Tibial artery (tissue), 4 donors: ENCODE measurements around the gene LENEP.
A peak's percentile ranks its signal among the peaks of the same experiment; 100 is the strongest.

Experiments
- DNase-seq, 2 donors: peaks; one replicate each; pipeline ENCODE4 v3.0.0-alpha.2; 2019
- H3K27ac ChIP-seq, 2 donors: fragments of 200-600 bp; sonication (generic) in 1 of 2; 1 replicate in 1 of 2; 2 replicates in 1 of 2; pipeline ENCODE4 v1.5.1; 2018 to 2019; ENCODE audit warnings: mild to moderate bottlenecking in 1 of 2
- H3K27me3 ChIP-seq, 2 donors: fragments of 200-600 bp; sonication (generic) in 1 of 2; one replicate each; pipeline versions ENCODE4 v1.5.1 to v1.6.0; 2016 to 2019
- H3K36me3 ChIP-seq, 3 donors: fragments of 200-600 bp; sonication (generic) in 2 of 3; one replicate each; pipeline ENCODE4 v1.5.1; 2016 to 2019; ENCODE audit warnings: mild to moderate bottlenecking in 2 of 3
- H3K4me1 ChIP-seq, 4 donors: fragments of 200-600 bp; sonication (generic) in 2 of 4; 1 replicate in 3 of 4; 2 replicates in 1 of 4; pipeline ENCODE4 v1.5.1; 2016 to 2019
- H3K4me3 ChIP-seq, 2 donors: fragments of 200-600 bp; sonication (generic) in 1 of 2; 1 replicate in 1 of 2; 2 replicates in 1 of 2; pipeline ENCODE4 v1.5.1; 2018 to 2019; ENCODE audit warnings: mild to moderate bottlenecking in 2 of 2
- H3K9me3 ChIP-seq, 3 donors: fragments of 200-600 bp; sonication (generic) in 1 of 3; one replicate each; pipeline ENCODE4 v1.5.1; 2016 to 2019
- CTCF ChIP-seq, 2 experiments: fragments of 200-600 bp in 1 of 2; fragments of 450-650 bp in 1 of 2; IDR thresholded peaks; one replicate each; pipeline ENCODE4 v1.5.1; 2017 to 2019; ENCODE audit warnings: antibody characterized with exemption in 2 of 2, mild to moderate bottlenecking in 1 of 2, moderate library complexity in 1 of 2
- intact Hi-C: fragments of 100-400 bp; cut with DNase I; formaldehyde crosslinking; loops from one replicate; pipeline ENCODE4 v1.15.0; 2023; ENCODE audit warnings: low total_unique reads

LENEP gene

GRCh38 chr1:155002464-155003226 lies 9.3 kb downstream of the LENEP start, which contains the start of gene ZBTB7B:
ZBTB7B (plus strand) TSS chr1:155002802; CDS start chr1:155014661, 11,859 bp downstream.
- Histone ChIP-seq H3K9me3 (no peaks in the 10 kb centered on the region), H3K4me3 (peak within 1 kb of the TSS; percentile 87 to 96), H3K27ac (peak within 1 kb of the TSS; percentile 95 to 96), H3K4me1 (peaks cover 0 to 57% (median 55%) of the 10 kb centered on the region in 4 donors), H3K36me3 (no peaks in the 10 kb centered on the region), H3K27me3 (no peaks in the 10 kb centered on the region)
- intact Hi-C loops: no loop called here
- peak in 1 of 2 donors; percentile 49 for DNase-seq
- TF ChIP-seq CTCF (IDR thresholded peaks at IDR 0.05): no peak

GRCh38 chr1:155003227-155003765 lies 9.9 kb downstream of the LENEP start:
- peak in 1 of 2 donors; percentile 55 for DNase-seq
- no peaks in the 10 kb centered on the region for H3K27me3 ChIP-seq
- intact Hi-C loops: no loop called here
- H3K9me3 ChIP-seq: no peaks in the 10 kb centered on the region
- H3K4me3 ChIP-seq: peak overlapping the region; percentile 87 to 96
- no peaks in the 10 kb centered on the region for H3K36me3 ChIP-seq
- TF ChIP-seq CTCF (IDR thresholded peaks at IDR 0.05): no peak
- peak overlapping the region; percentile 95 to 96 for H3K27ac ChIP-seq
- H3K4me1 ChIP-seq: peaks cover 0 to 63% (median 61%) of the 10 kb centered on the region in 4 donors

- Histone ChIP-seq H3K9me3 (no peaks in the 10 kb centered on the region), H3K4me3 (peak overlapping the region; percentile 87 to 96), H3K4me1 (peaks cover 0 to 66% (median 62%) of the 10 kb centered on the region in 4 donors), H3K36me3 (no peaks in the 10 kb centered on the region), H3K27ac (peak overlapping the region; percentile 95 to 96), H3K27me3 (no peaks in the 10 kb centered on the region)
- TF ChIP-seq CTCF (IDR thresholded peaks at IDR 0.05): no peak
- intact Hi-C loops: no loop called here
- DNase-seq: peak; percentile 77 to 88
Measured at GRCh38 chr1:155003766-155004351, 10.5 kb downstream of the LENEP start.

- Histone ChIP-seq H3K4me1 (peaks cover 0 to 65% (median 56%) of the 10 kb centered on the region in 4 donors), H3K27me3 (no peaks in the 10 kb centered on the region), H3K36me3 (no peaks in the 10 kb centered on the region), H3K9me3 (no peaks in the 10 kb centered on the region), H3K27ac (peak overlapping the region; percentile 95 to 96), H3K4me3 (peak overlapping the region; percentile 87 to 96)
- DNase-seq: no peak
- TF ChIP-seq CTCF (IDR thresholded peaks at IDR 0.05): no peak
- intact Hi-C loops: no loop called here
Measured at GRCh38 chr1:155004352-155005075, 11.1 kb downstream of the LENEP start.
